HepG2 (cell line): ENCODE data around the gene TESK1.

Experiments used
- CTCF ChIP-seq: sonication (generic); formaldehyde crosslinking; IDR thresholded peaks from 2 replicates; pipeline ENCODE4 v1.5.0; 2020; ENCODE audit warnings: mild to moderate bottlenecking, missing genetic modification reagents, moderate library complexity
- ELF4 ChIP-seq: sonication (generic); formaldehyde crosslinking; IDR thresholded peaks from 2 replicates; pipeline ENCODE4 v1.5.0; 2020; ENCODE audit warnings: missing genetic modification reagents, mild to moderate bottlenecking, moderate library complexity, borderline replicate concordance
- FUBP1 ChIP-seq: sonication (generic); formaldehyde crosslinking; IDR thresholded peaks from 2 replicates; pipeline ENCODE4 v1.5.1; 2020; ENCODE audit warnings: missing genetic modification reagents, mild to moderate bottlenecking, borderline replicate concordance
- JUNB ChIP-seq: sonication (generic); formaldehyde crosslinking; IDR thresholded peaks from 2 replicates; pipeline ENCODE4 v1.8.0; 2022; ENCODE audit warnings: missing genetic modification reagents, mild to moderate bottlenecking, borderline replicate concordance
- NR1H2 ChIP-seq: sonication (generic); formaldehyde crosslinking; IDR thresholded peaks from 2 replicates; pipeline ENCODE4 v1.8.1; 2022; ENCODE audit warnings: low read depth, missing genetic modification reagents, borderline replicate concordance
- RNF219 ChIP-seq: sonication (generic); formaldehyde crosslinking; IDR thresholded peaks from 2 replicates; pipeline ENCODE4 v1.5.0; 2020; ENCODE audit warnings: mild to moderate bottlenecking, missing genetic modification reagents
- WIZ ChIP-seq: sonication (generic); formaldehyde crosslinking; IDR thresholded peaks from 2 replicates; pipeline ENCODE4 v1.5.1; 2020; ENCODE audit warnings: mild to moderate bottlenecking, missing genetic modification reagents
- ZNF253 ChIP-seq: sonication (generic); formaldehyde crosslinking; IDR thresholded peaks from 2 replicates; pipeline ENCODE4 v1.8.0; 2022; ENCODE audit warnings: mild to moderate bottlenecking, missing genetic modification reagents, borderline replicate concordance

- TF ChIP-seq ELF4 (no peak), RNF219 (CRISPR knock-in tag) (no peak), CTCF (CRISPR knock-in tag) (no peak), JUNB (CRISPR knock-in tag) (no peak), FUBP1 (CRISPR knock-in tag) (no peak), WIZ (CRISPR knock-in tag) (no peak), NR1H2 (CRISPR knock-in tag) (no peak), ZNF253 (no peak)
Observed at GRCh38 chr9:35605351-35606137, 482 bp downstream of the TESK1 start.
